ENCODE data around the gene PSD2. TPM values are rescaled to one million over a fixed set of nuclear protein-coding genes. Genes with fewer than 3 reads are reported as not detected.

The PSD2 gene
- total and polyA plus RNA-seq, 2 donors (not counting 1 experiment from before 2014, with no cell fraction given): 0.10 to 0.17 TPM

GRCh38 chr5:139864716-139865483 lies 69.3 kb downstream of the PSD2 start:
- peaks cover 0 to 3% of the 10 kb centered on the region in 2 donors for H3K4me1 ChIP-seq (ENCODE audit: control insufficient read depth in 2 of 2, insufficient read depth in 2 of 2, low read length in 2 of 2)
- intact Hi-C loops (cut with micrococcal nuclease): loop anchor here (1.0 kb wide), 3 partner anchors 103 to 443 kb away; no protein-coding TSS in a partner anchor
- no peak overlapping the region for H3K4me3 Mint-ChIP-seq
- no peak overlapping the region for H3K4me2 ChIP-seq (replicated peaks; ENCODE audit: low read depth, low read length, poor library complexity, severe bottlenecking)
- H3K9me3 ChIP-seq (ENCODE audit: control extremely low read depth in 1 of 3, control insufficient read depth in 2 of 3, insufficient read depth in 1 of 3, low read length in 2 of 3): no peaks in the 10 kb centered on the region
- H3K27me3 ChIP-seq (replicated peaks in 1 of 4; ENCODE audit: control extremely low read depth in 1 of 4, control insufficient read depth in 3 of 4, insufficient read depth in 4 of 4, low read length in 3 of 4): peaks cover 0 to 6% (median 0%) of the 10 kb centered on the region in 4 experiments
- H3K9me3 Mint-ChIP-seq (ENCODE audit: insufficient read depth): no peaks in the 10 kb centered on the region
- H3K79me2 ChIP-seq (ENCODE audit: control insufficient read depth, insufficient read depth, low read length): no peaks in the 10 kb centered on the region
- ATAC-seq (ENCODE audit: low read depth) (no peak), DNase-seq (no peak)
- H3K27ac ChIP-seq (ENCODE audit: low read length in 2 of 2): no peak overlapping the region
- H3K27ac Mint-ChIP-seq: no peak overlapping the region
- H3K4me3 ChIP-seq (ENCODE audit: control extremely low read depth in 1 of 5, extremely low read depth in 1 of 5, insufficient read depth in 1 of 5, low read depth in 2 of 5, low read length in 4 of 5): no peak overlapping the region
- no peaks in the 10 kb centered on the region for H3K36me3 ChIP-seq (replicated peaks in 1 of 2; ENCODE audit: control extremely low read depth in 1 of 2, control insufficient read depth in 1 of 2, extremely low read depth in 1 of 2, insufficient read depth in 2 of 2, low read length in 1 of 2)
- H2AFZ ChIP-seq (ENCODE audit: insufficient read depth, low read depth, low read length, poor library complexity, severe bottlenecking): no peak overlapping the region
- ChIA-PET CTCF (interaction anchor here (0.7 to 6.3 kb wide), 6 partner anchors 26 to 103 kb away, joined by 3 to 117 read pairs (median 20); no protein-coding TSS in a partner anchor), POLR2A (no interaction called here)
- peaks cover 7% of the 10 kb centered on the region for H3K4me1 Mint-ChIP-seq
- H3K27me3 Mint-ChIP-seq: peaks cover 25% of the 10 kb centered on the region
- no peak for TF ChIP-seq EZH2 (IDR thresholded peaks at IDR 0.05; ENCODE audit: borderline replicate concordance, insufficient read depth, low read depth, low read length, poor library complexity, severe bottlenecking)
- TF ChIP-seq, protein P1, sequence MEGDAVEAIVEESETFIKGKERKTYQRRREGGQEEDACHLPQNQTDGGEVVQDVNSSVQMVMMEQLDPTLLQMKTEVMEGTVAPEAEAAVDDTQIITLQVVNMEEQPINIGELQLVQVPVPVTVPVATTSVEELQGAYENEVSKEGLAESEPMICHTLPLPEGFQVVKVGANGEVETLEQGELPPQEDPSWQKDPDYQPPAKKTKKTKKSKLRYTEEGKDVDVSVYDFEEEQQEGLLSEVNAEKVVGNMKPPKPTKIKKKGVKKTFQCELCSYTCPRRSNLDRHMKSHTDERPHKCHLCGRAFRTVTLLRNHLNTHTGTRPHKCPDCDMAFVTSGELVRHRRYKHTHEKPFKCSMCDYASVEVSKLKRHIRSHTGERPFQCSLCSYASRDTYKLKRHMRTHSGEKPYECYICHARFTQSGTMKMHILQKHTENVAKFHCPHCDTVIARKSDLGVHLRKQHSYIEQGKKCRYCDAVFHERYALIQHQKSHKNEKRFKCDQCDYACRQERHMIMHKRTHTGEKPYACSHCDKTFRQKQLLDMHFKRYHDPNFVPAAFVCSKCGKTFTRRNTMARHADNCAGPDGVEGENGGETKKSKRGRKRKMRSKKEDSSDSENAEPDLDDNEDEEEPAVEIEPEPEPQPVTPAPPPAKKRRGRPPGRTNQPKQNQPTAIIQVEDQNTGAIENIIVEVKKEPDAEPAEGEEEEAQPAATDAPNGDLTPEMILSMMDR (IDR thresholded peaks at IDR 0.05): no peak
- no peaks in the 10 kb centered on the region for H4K20me1 ChIP-seq (ENCODE audit: control insufficient read depth, insufficient read depth, low read length, poor library complexity, severe bottlenecking)
- 78% methylated on average over 4 of the region's 12 CpGs for WGBS (ENCODE audit: insufficient coverage)
- H3K9ac ChIP-seq (ENCODE audit: low read length): no peak overlapping the region

- Mint-ChIP-seq H3K4me1 (peaks cover 7% of the 10 kb centered on the region), H3K9me3 (ENCODE audit: insufficient read depth) (no peaks in the 10 kb centered on the region), H3K4me3 (no peak overlapping the region), H3K27me3 (peaks cover 20% of the 10 kb centered on the region), H3K27ac (no peak overlapping the region)
- Histone ChIP-seq H3K36me3 (replicated peaks in 1 of 2; ENCODE audit: control extremely low read depth in 1 of 2, control insufficient read depth in 1 of 2, extremely low read depth in 1 of 2, insufficient read depth in 2 of 2, low read length in 1 of 2) (no peaks in the 10 kb centered on the region), H3K9ac (ENCODE audit: low read length) (no peak overlapping the region), H3K4me2 (replicated peaks; ENCODE audit: low read depth, low read length, poor library complexity, severe bottlenecking) (no peak overlapping the region), H3K4me3 (ENCODE audit: control extremely low read depth in 1 of 5, extremely low read depth in 1 of 5, insufficient read depth in 1 of 5, low read depth in 2 of 5, low read length in 4 of 5) (no peak overlapping the region), H3K27me3 (replicated peaks in 1 of 4; ENCODE audit: control extremely low read depth in 1 of 4, control insufficient read depth in 3 of 4, insufficient read depth in 4 of 4, low read length in 3 of 4) (peaks cover 0 to 11% (median 0%) of the 10 kb centered on the region in 4 experiments), H2AFZ (ENCODE audit: insufficient read depth, low read depth, low read length, poor library complexity, severe bottlenecking) (no peak overlapping the region), H3K27ac (ENCODE audit: low read length in 2 of 2) (no peak overlapping the region), H3K4me1 (ENCODE audit: control insufficient read depth in 2 of 2, insufficient read depth in 2 of 2, low read length in 2 of 2) (peaks cover 0 to 3% of the 10 kb centered on the region in 2 donors), H4K20me1 (ENCODE audit: control insufficient read depth, insufficient read depth, low read length, poor library complexity, severe bottlenecking) (no peaks in the 10 kb centered on the region), H3K9me3 (ENCODE audit: control extremely low read depth in 1 of 3, control insufficient read depth in 2 of 3, insufficient read depth in 1 of 3, low read length in 2 of 3) (no peaks in the 10 kb centered on the region), H3K79me2 (ENCODE audit: control insufficient read depth, insufficient read depth, low read length) (no peaks in the 10 kb centered on the region)
- no peak for ATAC-seq (ENCODE audit: low read depth)
- intact Hi-C loops (cut with micrococcal nuclease): no loop called here
- WGBS (ENCODE audit: insufficient coverage): no CpG with 5 or more reads among the region's 2 CpGs
- ChIA-PET CTCF (interaction anchor here (0.6 to 3.3 kb wide), 8 partner anchors 17 to 273 kb away, joined by 3 to 26 read pairs (median 4); no protein-coding TSS in a partner anchor), POLR2A (interaction anchor here (0.7 kb wide), 1 partner anchor 53 kb away, joined by 3 read pairs; no protein-coding TSS in a partner anchor)
- no peak for TF ChIP-seq EZH2 (IDR thresholded peaks at IDR 0.05; ENCODE audit: borderline replicate concordance, insufficient read depth, low read depth, low read length, poor library complexity, severe bottlenecking)
- TF ChIP-seq, protein P1 (IDR thresholded peaks at IDR 0.05): no peak
- no peak for DNase-seq
Observed at GRCh38 chr5:139867109-139867508, 71.5 kb downstream of the PSD2 start.
